Measurements from ENCODE around the gene RIPK4.

The RIPK4 gene

DNA sequence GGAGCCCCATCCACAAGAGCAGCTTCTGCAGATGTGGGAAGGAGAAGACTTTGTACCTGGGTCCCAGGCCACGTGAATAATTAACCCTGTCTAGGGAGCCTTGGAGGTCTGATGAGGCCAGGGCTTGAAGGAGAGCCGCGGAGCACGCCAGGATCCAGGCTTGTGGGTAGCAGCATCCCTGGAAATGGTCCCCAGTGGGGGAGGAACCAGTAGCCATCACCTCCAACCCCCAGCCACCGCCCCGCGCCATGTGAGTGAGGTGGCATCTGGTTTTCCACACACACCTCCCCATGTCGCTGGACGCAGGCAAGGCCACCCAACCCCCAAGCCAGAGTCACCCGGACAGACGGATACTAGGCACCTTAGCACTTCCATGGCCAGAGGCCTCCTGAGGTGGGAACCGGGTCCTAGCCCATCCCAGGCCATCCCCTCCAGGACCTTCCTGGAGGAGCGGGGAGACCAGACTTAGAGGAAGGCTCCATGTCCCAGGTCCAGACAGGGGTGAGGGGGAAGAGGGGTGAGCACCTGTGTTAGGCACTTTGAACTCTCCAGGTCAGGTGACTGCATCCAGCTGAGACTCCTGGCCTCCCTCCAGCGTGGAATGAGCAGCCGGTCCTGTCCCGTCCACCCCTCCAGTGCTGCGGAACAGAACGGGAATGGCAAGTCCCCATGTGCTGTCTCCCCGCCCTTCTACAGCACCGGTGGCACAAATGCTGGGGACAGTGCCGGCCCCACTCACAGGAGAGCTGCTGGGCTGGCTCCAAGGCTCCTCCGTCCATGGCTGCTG lies 53.2 kb downstream of the RIPK4 start:
- Histone ChIP-seq H3K9ac (ENCODE audit: low read depth, low read length, poor library complexity) (no peak overlapping the region), H3K36me3 (replicated peaks in 1 of 2; ENCODE audit: control insufficient read depth in 2 of 2, insufficient read depth in 2 of 2, low read length in 2 of 2) (no peaks in the 10 kb centered on the region), H3K79me1 (ENCODE audit: low read depth, low read length) (no peaks in the 10 kb centered on the region), H2AK5ac (ENCODE audit: low read depth, low read length) (peak overlapping the region; percentile 93), H3K9me3 (replicated peaks in 1 of 2; ENCODE audit: control insufficient read depth in 2 of 2, insufficient read depth in 1 of 2, low read depth in 1 of 2, low read length in 2 of 2) (peaks cover 0 to 5% of the 10 kb centered on the region in 2 donors), H3K4me2 (ENCODE audit: insufficient read depth, low read length, poor library complexity, severe bottlenecking) (no peak overlapping the region), H3K23ac (ENCODE audit: low read depth, low read length, poor library complexity) (peak overlapping the region; percentile 0), H3K14ac (ENCODE audit: low read length) (no peak overlapping the region), H4K91ac (ENCODE audit: low read depth, low read length, poor library complexity) (peak overlapping the region; percentile 19), H2AFZ (ENCODE audit: low read length) (no peak overlapping the region), H3K4ac (ENCODE audit: low read length) (no peak overlapping the region), H3K4me1 (ENCODE audit: control insufficient read depth in 2 of 2, insufficient read depth in 1 of 2, low read depth in 1 of 2, low read length in 2 of 2) (peaks cover 0 to 22% of the 10 kb centered on the region in 2 donors), H2BK12ac (ENCODE audit: low read length) (peak overlapping the region; percentile 68), H3K4me3 (ENCODE audit: low read length in 2 of 2) (peak overlapping the region in 1 of 2 donors; percentile 11), H3K27ac (replicated peaks; ENCODE audit: low read length) (no peak overlapping the region), H2BK15ac (ENCODE audit: low read length) (peak overlapping the region; percentile 74), H3K27me3 (ENCODE audit: control insufficient read depth in 3 of 3, insufficient read depth in 3 of 3, low read depth in 1 of 3, low read length in 3 of 3) (peaks cover 0 to 35% (median 0%) of the 10 kb centered on the region in 3 experiments), H2BK5ac (ENCODE audit: low read length) (no peak overlapping the region), H3K18ac (ENCODE audit: low read length) (peak overlapping the region; percentile 23), H4K8ac (ENCODE audit: low read depth, low read length) (no peak overlapping the region), H2BK120ac (ENCODE audit: low read depth, low read length) (no peak overlapping the region)
- DNase-seq (ENCODE audit: low spot score) = no peak
- WGBS, 2 donors (ENCODE audit: extremely low coverage in 2 of 2, insufficient read length in 2 of 2, insufficient replicate concordance in 1 of 2) = no CpG with 5 or more reads among the region's 22 CpGs

DNA sequence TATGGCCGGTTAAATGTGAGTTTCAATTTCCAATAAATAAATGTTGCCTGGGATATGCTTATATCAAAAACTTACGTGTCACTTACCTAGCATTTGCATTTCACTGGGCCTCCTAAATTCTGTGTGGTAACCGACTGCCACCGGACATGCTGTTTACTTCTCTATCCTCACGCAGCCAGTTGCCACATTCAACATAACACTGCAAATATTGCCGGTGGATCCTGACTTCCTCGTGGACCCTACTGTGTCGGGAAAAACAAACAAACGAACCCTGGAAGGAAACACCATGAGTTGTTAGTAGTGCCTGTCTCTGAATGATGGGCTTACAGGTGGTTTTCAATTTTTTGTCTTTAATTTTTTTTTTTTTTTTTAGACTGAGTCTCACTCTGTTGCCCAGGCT lies 54.1 kb downstream of the RIPK4 start:
- H2AK5ac ChIP-seq (ENCODE audit: low read depth, low read length) = no peak overlapping the region
- no peak overlapping the region for H2BK120ac ChIP-seq (ENCODE audit: low read depth, low read length)
- H4K8ac ChIP-seq (ENCODE audit: low read depth, low read length) = no peak overlapping the region
- peaks cover 0 to 35% (median 0%) of the 10 kb centered on the region in 3 experiments for H3K27me3 ChIP-seq (ENCODE audit: control insufficient read depth in 3 of 3, insufficient read depth in 3 of 3, low read depth in 1 of 3, low read length in 3 of 3)
- H3K23ac ChIP-seq (ENCODE audit: low read depth, low read length, poor library complexity) = no peak overlapping the region
- no peak overlapping the region for H3K27ac ChIP-seq (replicated peaks; ENCODE audit: low read length)
- H3K36me3 ChIP-seq (replicated peaks in 1 of 2; ENCODE audit: control insufficient read depth in 2 of 2, insufficient read depth in 2 of 2, low read length in 2 of 2) = no peaks in the 10 kb centered on the region
- no peaks in the 10 kb centered on the region for H3K79me1 ChIP-seq (ENCODE audit: low read depth, low read length)
- peaks cover 0 to 5% of the 10 kb centered on the region in 2 donors for H3K9me3 ChIP-seq (replicated peaks in 1 of 2; ENCODE audit: control insufficient read depth in 2 of 2, insufficient read depth in 1 of 2, low read depth in 1 of 2, low read length in 2 of 2)
- no peak overlapping the region for H4K91ac ChIP-seq (ENCODE audit: low read depth, low read length, poor library complexity)
- H2AFZ ChIP-seq (ENCODE audit: low read length) = no peak overlapping the region
- no peak overlapping the region for H3K4ac ChIP-seq (ENCODE audit: low read length)
- no peak overlapping the region for H2BK12ac ChIP-seq (ENCODE audit: low read length)
- no peak for DNase-seq (ENCODE audit: low spot score)
- H3K18ac ChIP-seq (ENCODE audit: low read length) = no peak overlapping the region
- H3K4me1 ChIP-seq (ENCODE audit: control insufficient read depth in 2 of 2, insufficient read depth in 1 of 2, low read depth in 1 of 2, low read length in 2 of 2) = peaks cover 0 to 22% of the 10 kb centered on the region in 2 donors
- no peak overlapping the region for H2BK5ac ChIP-seq (ENCODE audit: low read length)
- no peak overlapping the region for H3K9ac ChIP-seq (ENCODE audit: low read depth, low read length, poor library complexity)
- H2BK15ac ChIP-seq (ENCODE audit: low read length) = no peak overlapping the region
- no peak overlapping the region for H3K4me3 ChIP-seq (ENCODE audit: low read length in 2 of 2)
- no CpG with 5 or more reads among the region's 9 CpGs for WGBS, 2 donors (ENCODE audit: extremely low coverage in 2 of 2, insufficient read length in 2 of 2, insufficient replicate concordance in 1 of 2)
- no peak overlapping the region for H3K14ac ChIP-seq (ENCODE audit: low read length)
- H3K4me2 ChIP-seq (ENCODE audit: insufficient read depth, low read length, poor library complexity, severe bottlenecking) = no peak overlapping the region

DNA sequence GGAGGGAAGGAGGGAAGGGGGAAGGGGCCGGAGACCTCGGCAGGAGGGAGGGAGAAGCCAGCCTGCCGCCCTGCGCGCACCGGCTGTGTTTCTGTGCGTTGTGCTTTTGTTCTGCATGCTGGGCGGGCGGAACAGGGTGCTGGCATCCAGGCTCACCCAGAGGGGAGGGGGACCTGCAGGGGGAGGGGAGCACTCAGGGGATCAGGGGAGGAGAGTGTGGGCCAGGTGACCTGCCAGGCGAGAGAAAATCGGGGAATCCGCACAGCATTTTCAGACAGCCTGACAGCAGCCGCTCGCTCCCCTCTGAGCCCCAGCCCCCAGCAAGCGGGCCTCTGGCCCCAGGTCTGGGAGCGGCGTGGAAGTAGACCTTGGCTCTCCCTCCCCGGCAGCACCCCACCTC lies 54.7 kb downstream of the RIPK4 start:
- no peak overlapping the region for H3K23ac ChIP-seq (ENCODE audit: low read depth, low read length, poor library complexity)
- H2AK5ac ChIP-seq (ENCODE audit: low read depth, low read length) = no peak overlapping the region
- no peak overlapping the region for H2BK12ac ChIP-seq (ENCODE audit: low read length)
- no peak overlapping the region for H2BK5ac ChIP-seq (ENCODE audit: low read length)
- no peak for DNase-seq (ENCODE audit: low spot score)
- H3K18ac ChIP-seq (ENCODE audit: low read length) = peak overlapping the region; percentile 84
- H2BK15ac ChIP-seq (ENCODE audit: low read length) = no peak overlapping the region
- no peak overlapping the region for H3K27ac ChIP-seq (replicated peaks; ENCODE audit: low read length)
- H3K14ac ChIP-seq (ENCODE audit: low read length) = no peak overlapping the region
- H3K4me2 ChIP-seq (ENCODE audit: insufficient read depth, low read length, poor library complexity, severe bottlenecking) = peak overlapping the region; percentile 54
- H3K4me1 ChIP-seq (ENCODE audit: control insufficient read depth in 2 of 2, insufficient read depth in 1 of 2, low read depth in 1 of 2, low read length in 2 of 2) = peaks cover 0 to 24% of the 10 kb centered on the region in 2 donors
- H2AFZ ChIP-seq (ENCODE audit: low read length) = peak overlapping the region; percentile 41
- no peaks in the 10 kb centered on the region for H3K36me3 ChIP-seq (replicated peaks in 1 of 2; ENCODE audit: control insufficient read depth in 2 of 2, insufficient read depth in 2 of 2, low read length in 2 of 2)
- WGBS, 2 donors (ENCODE audit: extremely low coverage in 2 of 2, insufficient read length in 2 of 2, insufficient replicate concordance in 1 of 2) = no CpG with 5 or more reads among the region's 18 CpGs
- peaks cover 0 to 5% of the 10 kb centered on the region in 2 donors for H3K9me3 ChIP-seq (replicated peaks in 1 of 2; ENCODE audit: control insufficient read depth in 2 of 2, insufficient read depth in 1 of 2, low read depth in 1 of 2, low read length in 2 of 2)
- H2BK120ac ChIP-seq (ENCODE audit: low read depth, low read length) = no peak overlapping the region
- H4K8ac ChIP-seq (ENCODE audit: low read depth, low read length) = no peak overlapping the region
- peak overlapping the region; percentile 24 for H3K9ac ChIP-seq (ENCODE audit: low read depth, low read length, poor library complexity)
- H3K79me1 ChIP-seq (ENCODE audit: low read depth, low read length) = no peaks in the 10 kb centered on the region
- no peak overlapping the region for H4K91ac ChIP-seq (ENCODE audit: low read depth, low read length, poor library complexity)
- H3K4me3 ChIP-seq (ENCODE audit: low read length in 2 of 2) = no peak overlapping the region
- no peak overlapping the region for H3K4ac ChIP-seq (ENCODE audit: low read length)
- peaks cover 0 to 35% (median 0%) of the 10 kb centered on the region in 3 experiments for H3K27me3 ChIP-seq (ENCODE audit: control insufficient read depth in 3 of 3, insufficient read depth in 3 of 3, low read depth in 1 of 3, low read length in 3 of 3)

DNA sequence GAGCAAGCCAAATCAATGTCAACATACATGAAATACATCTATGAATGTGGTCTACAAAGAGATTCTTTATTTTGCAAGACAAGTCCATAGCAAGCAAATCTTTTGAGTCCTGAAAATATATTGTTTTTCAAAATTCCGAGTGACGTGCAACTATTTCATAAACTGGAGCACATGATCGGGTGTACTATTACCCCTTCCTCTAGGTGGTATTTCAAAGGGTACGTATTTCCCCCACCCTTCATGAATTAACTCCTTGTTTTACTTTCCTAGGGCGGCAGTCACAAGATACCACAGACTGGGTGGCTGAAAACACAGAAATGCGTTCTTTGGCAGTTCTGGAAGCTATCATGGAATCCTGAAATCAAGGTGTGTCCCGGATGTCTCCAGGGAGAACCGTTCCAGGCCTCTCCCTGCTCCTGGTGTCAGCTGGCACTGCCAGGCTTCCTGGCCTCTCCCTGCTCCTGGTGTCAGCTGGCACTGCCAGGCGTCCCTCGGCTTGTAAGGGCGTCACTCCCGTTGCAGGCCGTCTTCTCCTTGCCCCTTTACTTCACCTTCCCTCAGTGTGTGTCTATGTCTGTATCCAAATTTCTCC lies 55.3 kb downstream of the RIPK4 start:
- Histone ChIP-seq H3K9ac (ENCODE audit: low read depth, low read length, poor library complexity) (no peak overlapping the region), H4K91ac (ENCODE audit: low read depth, low read length, poor library complexity) (no peak overlapping the region), H2BK12ac (ENCODE audit: low read length) (no peak overlapping the region), H2BK120ac (ENCODE audit: low read depth, low read length) (no peak overlapping the region), H4K8ac (ENCODE audit: low read depth, low read length) (no peak overlapping the region), H2AK5ac (ENCODE audit: low read depth, low read length) (peak overlapping the region; percentile 24), H3K18ac (ENCODE audit: low read length) (no peak overlapping the region), H3K9me3 (replicated peaks in 1 of 2; ENCODE audit: control insufficient read depth in 2 of 2, insufficient read depth in 1 of 2, low read depth in 1 of 2, low read length in 2 of 2) (peaks cover 0 to 5% of the 10 kb centered on the region in 2 donors), H3K27me3 (ENCODE audit: control insufficient read depth in 3 of 3, insufficient read depth in 3 of 3, low read depth in 1 of 3, low read length in 3 of 3) (peaks cover 0 to 35% (median 0%) of the 10 kb centered on the region in 3 experiments), H3K4me2 (ENCODE audit: insufficient read depth, low read length, poor library complexity, severe bottlenecking) (no peak overlapping the region), H3K36me3 (replicated peaks in 1 of 2; ENCODE audit: control insufficient read depth in 2 of 2, insufficient read depth in 2 of 2, low read length in 2 of 2) (no peaks in the 10 kb centered on the region), H2AFZ (ENCODE audit: low read length) (no peak overlapping the region), H3K4ac (ENCODE audit: low read length) (no peak overlapping the region), H3K14ac (ENCODE audit: low read length) (no peak overlapping the region), H2BK15ac (ENCODE audit: low read length) (no peak overlapping the region), H3K79me1 (ENCODE audit: low read depth, low read length) (no peaks in the 10 kb centered on the region), H3K27ac (replicated peaks; ENCODE audit: low read length) (no peak overlapping the region), H2BK5ac (ENCODE audit: low read length) (no peak overlapping the region), H3K4me1 (ENCODE audit: control insufficient read depth in 2 of 2, insufficient read depth in 1 of 2, low read depth in 1 of 2, low read length in 2 of 2) (peaks cover 0 to 24% of the 10 kb centered on the region in 2 donors), H3K4me3 (ENCODE audit: low read length in 2 of 2) (no peak overlapping the region), H3K23ac (ENCODE audit: low read depth, low read length, poor library complexity) (no peak overlapping the region)
- DNase-seq (ENCODE audit: low spot score) = no peak
- WGBS, 2 donors (ENCODE audit: extremely low coverage in 2 of 2, insufficient read length in 2 of 2, insufficient replicate concordance in 1 of 2) = no CpG with 5 or more reads among the region's 13 CpGs
